ENCODE data around the gene IPO11.
"Not testable (repeated sequence)": the region's sequence is repeated elsewhere in the genome, so short reads cannot be mapped to it uniquely, and the experiment has no call there.

The IPO11 gene

DNA sequence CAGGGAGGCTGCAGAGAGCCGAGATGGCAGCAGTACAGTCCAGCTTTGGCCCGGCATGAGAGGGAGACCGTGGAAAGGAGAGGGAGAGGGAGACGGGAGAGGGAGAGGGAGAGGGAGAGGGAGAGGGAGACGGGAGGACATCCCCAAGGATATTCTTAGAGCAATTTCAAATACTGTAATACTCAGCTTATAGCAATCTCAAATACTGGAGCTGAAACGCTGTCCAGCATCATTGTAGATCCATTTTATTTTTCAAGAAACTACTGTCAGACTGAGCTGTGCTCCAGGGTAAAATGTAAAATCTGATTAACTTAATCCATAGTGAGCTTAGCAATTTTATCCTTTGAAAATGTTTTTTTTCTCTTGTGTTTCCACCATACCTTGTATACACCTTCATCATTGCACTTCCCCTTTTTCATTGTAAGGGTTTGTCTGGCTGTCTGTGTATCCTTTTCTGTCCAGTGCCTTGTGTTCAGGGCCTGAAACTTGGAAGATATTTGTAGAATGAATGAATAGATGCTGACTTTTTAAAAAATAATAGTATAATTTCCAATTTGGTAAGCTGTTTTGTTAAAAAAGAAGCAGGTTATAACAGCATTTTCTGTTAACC lies 102.1 kb downstream of the IPO11 start:
- DNase-seq (ENCODE audit: low read depth in 2 of 2) = no peak

DNA sequence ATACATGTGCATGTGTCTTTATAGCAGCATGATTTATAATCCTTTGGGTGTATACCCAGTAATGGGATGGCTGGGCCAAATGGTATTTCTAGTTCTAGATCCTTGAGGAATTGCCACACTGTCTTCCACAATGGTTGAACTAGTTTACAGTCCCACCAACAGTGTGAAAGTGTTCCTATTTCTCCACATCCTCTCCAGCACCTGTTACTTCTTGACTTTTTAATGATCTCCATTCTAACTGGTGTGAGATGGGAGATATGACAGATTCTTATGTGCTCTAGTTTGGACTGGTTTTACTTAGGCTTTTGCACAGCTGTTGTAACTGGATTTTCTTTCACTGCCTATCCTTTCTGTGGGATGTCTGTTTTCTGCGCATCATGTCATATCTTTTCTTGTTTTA lies 108.2 kb downstream of the IPO11 start:
- not testable (repeated sequence) for DNase-seq (ENCODE audit: low read depth in 2 of 2)

DNA sequence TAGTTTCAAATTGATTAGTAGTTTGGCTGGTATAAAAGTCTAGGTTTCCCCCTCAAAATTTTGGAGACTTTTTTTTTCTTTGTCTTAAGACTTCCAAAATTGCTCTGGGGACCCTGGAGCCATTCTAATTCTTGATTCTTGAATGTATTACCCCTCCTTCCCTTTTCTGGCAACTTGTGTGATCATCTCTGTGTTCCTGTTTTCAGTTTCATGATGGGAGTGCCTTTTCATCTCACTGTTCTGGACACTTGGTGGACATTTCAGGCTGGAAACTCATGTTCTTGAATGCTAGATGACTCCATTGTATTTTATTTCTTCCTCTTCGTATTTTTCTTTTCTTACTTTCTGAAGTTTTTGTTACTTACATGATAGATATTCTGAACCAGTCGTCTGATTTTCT lies 108.8 kb downstream of the IPO11 start:
- DNase-seq (ENCODE audit: low read depth in 2 of 2) = no peak

DNA sequence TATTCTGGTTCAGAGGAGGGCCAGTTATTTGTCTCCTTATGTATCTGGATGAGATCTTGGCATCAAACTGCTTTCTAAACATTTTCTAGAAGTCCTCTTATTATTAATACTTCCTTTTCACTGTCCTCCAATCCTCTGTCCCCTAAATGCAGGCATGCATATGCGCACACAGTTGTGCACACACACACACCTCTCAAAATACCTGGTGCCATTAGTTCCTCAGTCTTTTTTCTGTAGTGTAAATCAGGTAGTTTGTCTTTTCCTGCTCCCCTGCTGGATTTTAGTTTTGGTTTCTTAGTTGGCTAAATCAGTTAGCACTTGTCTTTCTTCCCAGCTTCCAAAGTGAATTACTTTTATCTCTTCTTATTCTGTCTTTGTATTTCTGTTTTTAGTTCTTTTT lies 110.2 kb downstream of the IPO11 start:
- DNase-seq (ENCODE audit: low read depth in 2 of 2) = no peak

GRCh38 chr5:62533597-62533996 lies 121.0 kb downstream of the IPO11 start:
- DNase-seq (ENCODE audit: low read depth in 2 of 2) = no peak

GRCh38 chr5:62534461-62535236 lies 122.1 kb downstream of the IPO11 start:
- DNase-seq (ENCODE audit: low read depth in 2 of 2) = no peak

DNA sequence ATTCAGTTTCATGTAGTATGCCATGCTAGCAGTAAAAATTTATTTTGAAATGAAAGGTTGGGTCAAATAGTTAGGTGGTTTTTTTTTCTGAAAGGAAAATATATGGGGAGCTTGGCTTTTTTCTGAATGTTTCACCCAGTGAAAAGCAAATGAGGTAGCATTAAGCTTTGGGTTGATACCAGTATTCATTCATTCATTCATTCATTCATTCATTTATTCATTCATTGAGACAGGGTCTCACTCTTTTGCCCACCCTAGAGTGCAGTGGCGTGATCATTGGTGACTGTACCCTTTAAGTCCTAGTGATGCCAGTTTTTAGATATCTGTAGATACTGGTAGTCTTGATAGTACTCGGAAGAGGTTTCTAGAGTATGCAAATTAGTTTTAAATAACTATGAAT lies 123.7 kb downstream of the IPO11 start:
- DNase-seq (ENCODE audit: low read depth in 2 of 2) = no peak

DNA sequence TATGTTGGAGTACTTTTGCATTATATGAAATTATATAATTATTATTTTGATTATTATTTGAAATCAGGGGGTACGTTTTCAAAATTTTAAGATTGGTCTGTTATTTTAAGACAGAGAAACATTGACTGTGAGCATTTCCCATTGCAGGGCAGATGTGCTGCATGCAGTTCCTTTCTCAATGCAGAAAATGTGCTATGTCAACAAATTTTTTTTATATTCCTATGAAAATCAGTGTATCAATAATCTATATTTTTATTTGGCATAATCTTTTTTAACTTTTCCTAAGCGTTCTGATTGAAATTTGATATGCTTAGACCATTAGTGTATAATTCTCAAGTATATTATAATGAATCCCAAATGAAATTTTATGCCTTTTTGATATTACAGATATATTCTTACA lies 124.2 kb downstream of the IPO11 start:
- no peak for DNase-seq (ENCODE audit: low read depth in 2 of 2)

DNA sequence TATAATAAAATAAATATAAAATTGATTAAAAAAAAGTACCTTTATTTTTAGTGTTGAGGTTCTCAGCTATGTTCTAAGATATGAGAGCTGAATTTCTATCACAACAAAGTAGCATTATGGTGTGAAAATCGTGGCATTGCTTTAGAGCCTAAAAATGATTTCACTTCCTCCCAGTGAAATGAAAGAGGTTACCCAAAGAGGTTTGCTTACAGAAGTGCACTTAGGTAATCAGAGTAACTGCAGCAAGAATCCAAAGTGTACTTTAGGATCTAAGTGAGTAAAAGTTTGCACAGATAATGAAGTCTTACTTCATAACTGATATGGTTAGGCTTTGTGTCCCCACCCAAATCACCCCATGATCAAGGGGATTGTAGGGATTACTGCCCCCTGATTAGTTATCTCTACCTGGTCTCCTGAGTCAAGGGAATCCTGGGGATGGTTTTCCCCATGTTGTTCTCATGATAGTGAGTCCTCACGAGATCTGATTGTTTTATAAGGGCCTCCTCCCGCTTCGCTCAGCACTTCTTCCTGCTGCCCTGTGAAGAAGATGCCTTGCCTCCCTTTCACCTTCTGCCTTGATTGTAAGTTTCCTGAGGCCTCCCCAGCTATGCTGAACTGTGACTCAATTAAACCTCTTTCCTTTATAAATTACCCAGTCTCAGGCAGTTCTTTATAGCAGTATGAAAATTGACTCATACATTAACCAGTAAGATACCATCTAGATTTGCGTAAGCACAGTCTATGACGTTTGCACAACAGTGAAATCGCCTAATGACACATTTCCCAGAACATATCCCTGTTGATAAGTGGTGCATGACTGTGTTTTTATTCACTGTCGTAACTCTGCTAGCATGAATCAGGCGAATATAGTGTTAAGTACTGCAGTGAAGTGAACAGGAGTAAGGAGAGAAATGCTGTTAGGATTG lies 125.7 kb downstream of the IPO11 start:
- peak in 1 of 2 experiments; percentile 4 for DNase-seq (ENCODE audit: low read depth in 2 of 2)

GRCh38 chr5:62542720-62543119 lies 130.2 kb downstream of the IPO11 start:
- no peak for DNase-seq (ENCODE audit: low read depth in 2 of 2)

- no peak for DNase-seq (ENCODE audit: low read depth in 2 of 2)
These were observed 135.5 kb downstream of the IPO11 start for GRCh38 chr5:62547945-62548630.

- DNase-seq (ENCODE audit: low read depth in 2 of 2) = no peak
These were observed 137.5 kb downstream of the IPO11 start for GRCh38 chr5:62550103-62550502.

DNA sequence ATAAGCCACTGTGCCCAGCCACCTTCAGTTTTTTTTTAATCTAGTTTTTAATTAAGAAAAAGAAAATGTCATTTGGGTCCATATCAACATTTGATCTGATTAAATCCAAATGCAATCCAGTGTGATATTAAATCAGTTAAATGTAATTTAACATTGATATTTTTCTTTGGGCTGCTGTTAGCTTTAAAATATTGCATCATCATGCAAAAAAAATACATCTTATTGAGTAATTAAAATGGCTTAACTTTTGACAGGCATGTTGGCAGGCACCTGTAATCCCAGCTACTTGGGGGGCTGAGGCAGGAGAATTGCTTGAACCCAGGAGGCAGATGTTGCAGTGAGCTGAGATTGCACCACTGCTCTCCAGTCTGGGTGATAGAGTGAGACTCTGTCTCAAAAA lies 143.4 kb downstream of the IPO11 start:
- DNase-seq (ENCODE audit: low read depth in 2 of 2) = no peak

- DNase-seq (ENCODE audit: low read depth in 2 of 2) = no peak
These were observed 146.4 kb downstream of the IPO11 start for GRCh38 chr5:62558941-62559340.

GRCh38 chr5:62560786-62561185 lies 148.2 kb downstream of the IPO11 start:
- DNase-seq (ENCODE audit: low read depth in 2 of 2) = no peak

- DNase-seq (ENCODE audit: low read depth in 2 of 2) = no peak
These were observed 149.3 kb downstream of the IPO11 start for GRCh38 chr5:62561896-62562295.

DNA sequence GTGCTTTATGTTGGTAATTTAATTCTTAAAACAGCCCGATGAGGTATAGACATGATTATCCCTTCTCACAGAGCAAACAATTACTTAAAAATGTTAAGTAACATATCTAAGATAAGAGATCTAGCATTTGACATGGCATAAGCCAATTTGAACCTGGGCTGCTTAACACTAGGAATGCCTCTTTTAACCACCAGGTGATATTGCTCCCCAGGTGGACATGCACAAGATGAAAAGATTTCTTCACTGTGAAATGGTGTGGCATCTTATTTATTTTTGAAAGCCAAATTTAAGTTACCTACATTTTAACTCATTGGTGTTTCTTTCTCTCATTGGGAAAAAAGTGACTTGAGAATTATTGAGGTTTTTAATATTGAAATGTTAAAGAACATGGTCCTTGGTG lies 150.3 kb downstream of the IPO11 start:
- no peak for DNase-seq (ENCODE audit: low read depth in 2 of 2)

- DNase-seq (ENCODE audit: low read depth in 2 of 2) = no peak
These were observed 151.5 kb downstream of the IPO11 start for GRCh38 chr5:62564101-62564500.

DNA sequence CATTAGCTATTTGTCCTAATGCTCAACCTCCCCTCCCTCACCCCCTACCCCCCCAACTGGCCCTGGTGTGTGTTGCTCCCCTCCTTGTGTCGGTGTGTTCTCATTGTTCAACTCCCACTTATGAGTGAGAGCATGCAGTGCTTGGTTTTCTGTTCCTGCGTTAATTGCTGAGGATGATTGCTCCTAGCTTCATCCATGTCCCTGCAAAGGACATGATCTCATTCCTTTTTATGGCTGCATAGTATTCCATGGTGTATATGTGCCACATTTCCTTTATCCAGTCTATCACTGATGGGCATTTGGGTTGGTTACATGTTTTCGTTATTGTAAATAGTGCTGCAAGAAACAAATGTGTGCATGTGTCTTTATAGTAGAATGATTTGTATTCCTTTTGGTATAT lies 153.2 kb downstream of the IPO11 start:
- DNase-seq (ENCODE audit: low read depth in 2 of 2) = not testable (repeated sequence)

DNA sequence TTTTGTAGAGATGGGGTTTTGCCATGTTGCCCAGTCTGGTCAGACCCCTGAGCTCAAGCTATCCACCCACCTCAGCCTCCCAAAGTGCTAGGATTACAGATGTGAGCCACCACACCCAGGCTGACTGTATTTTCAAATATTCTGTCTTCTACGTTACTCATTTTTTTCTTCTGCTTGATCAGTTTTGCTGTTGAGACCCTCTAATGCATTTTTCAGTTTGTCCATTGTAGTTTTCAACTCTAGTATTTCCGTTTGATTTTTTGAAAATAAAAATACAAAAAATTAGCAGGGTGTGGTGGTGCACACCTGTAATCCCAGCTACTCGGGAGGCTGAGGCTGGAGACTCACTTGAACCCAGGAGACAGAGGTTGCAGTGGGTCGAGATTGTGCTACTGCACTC lies 155.6 kb downstream of the IPO11 start:
- no peak for DNase-seq (ENCODE audit: low read depth in 2 of 2)

DNA sequence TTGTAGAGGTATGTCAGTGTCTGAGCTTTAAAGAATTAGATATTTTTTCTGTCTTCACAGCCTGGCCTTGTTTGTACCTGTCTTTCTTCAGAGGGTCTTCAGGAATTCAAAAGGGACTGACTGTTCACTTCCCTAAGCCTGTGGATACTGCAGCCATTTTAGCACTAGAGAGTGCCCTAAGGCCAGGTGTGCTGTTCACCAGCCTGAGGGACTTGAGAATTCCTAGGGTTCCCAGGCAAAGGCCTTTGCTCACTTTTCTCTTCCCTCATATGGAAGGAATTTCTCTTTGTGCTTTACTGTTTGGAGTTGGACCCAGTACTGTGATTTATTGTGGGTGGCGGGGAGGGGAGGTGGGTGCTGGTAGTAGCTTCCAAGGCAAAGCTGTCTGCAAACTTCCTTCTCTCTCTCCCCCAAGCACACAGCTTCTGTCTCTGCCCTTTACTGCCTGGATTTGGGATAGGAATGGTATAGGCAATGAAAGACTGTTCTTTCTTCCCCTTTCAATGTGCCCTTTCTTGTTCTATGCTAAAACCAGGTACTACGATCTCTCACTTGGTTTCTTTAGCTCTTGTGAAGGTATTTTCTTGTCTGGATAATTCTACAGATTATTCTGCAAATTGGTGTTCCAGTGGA lies 156.4 kb downstream of the IPO11 start:
- no peak for DNase-seq (ENCODE audit: low read depth in 2 of 2)
